ENCODE data around the gene CEP89.

Gene CEP89

GRCh38 chr19:32966750-32967149 is 5.0 kb downstream of the CEP89 start:
- DNase-seq (ENCODE audit: low read depth), result no peak

- no peak for DNase-seq (ENCODE audit: low read depth)
Observed at GRCh38 chr19:32945260-32945659, 26.5 kb downstream of the CEP89 start.

GRCh38 chr19:32941273-32941672 is 30.5 kb downstream of the CEP89 start:
- DNase-seq (ENCODE audit: low read depth), result peak; percentile 10

- no peak for DNase-seq (ENCODE audit: low read depth)
Observed at GRCh38 chr19:32936065-32936464, 35.7 kb downstream of the CEP89 start.

- DNase-seq (ENCODE audit: low read depth), result no peak
Observed at GRCh38 chr19:32935629-32936028, 36.1 kb downstream of the CEP89 start.

GRCh38 chr19:32933571-32933970 is 38.2 kb downstream of the CEP89 start:
- DNase-seq (ENCODE audit: low read depth), result no peak

GRCh38 chr19:32930567-32930966 is 41.2 kb downstream of the CEP89 start:
- no peak for DNase-seq (ENCODE audit: low read depth)

GRCh38 chr19:32928806-32929205 is 43.0 kb downstream of the CEP89 start:
- DNase-seq (ENCODE audit: low read depth), result no peak

- DNase-seq (ENCODE audit: low read depth), result peak; percentile 75
Observed at GRCh38 chr19:32924200-32924599, 47.6 kb downstream of the CEP89 start.

- no peak for DNase-seq (ENCODE audit: low read depth)
Observed at GRCh38 chr19:32921624-32922023, 50.1 kb downstream of the CEP89 start.

GRCh38 chr19:32919365-32919764 is 52.4 kb downstream of the CEP89 start:
- no peak for DNase-seq (ENCODE audit: low read depth)

GRCh38 chr19:32917616-32917996 is 54.2 kb downstream of the CEP89 start:
- DNase-seq (ENCODE audit: low read depth), result no peak

GRCh38 chr19:32916969-32917615 is 54.7 kb downstream of the CEP89 start:
- DNase-seq (ENCODE audit: low read depth), result no peak

GRCh38 chr19:32914879-32915660 is 56.7 kb downstream of the CEP89 start:
- DNase-seq (ENCODE audit: low read depth), result no peak

GRCh38 chr19:32911467-32911866 is 60.3 kb downstream of the CEP89 start:
- DNase-seq (ENCODE audit: low read depth), result no peak

- peak; percentile 29 for DNase-seq (ENCODE audit: low read depth)
Observed at GRCh38 chr19:32910874-32911273, 60.9 kb downstream of the CEP89 start.

- no peak for DNase-seq (ENCODE audit: low read depth)
Observed at GRCh38 chr19:32910094-32910493, 61.7 kb downstream of the CEP89 start.

GRCh38 chr19:32909257-32909656 is 62.5 kb downstream of the CEP89 start:
- peak; percentile 64 for DNase-seq (ENCODE audit: low read depth)

- DNase-seq (ENCODE audit: low read depth), result no peak
Observed at GRCh38 chr19:32908641-32909190, 63.0 kb downstream of the CEP89 start.

GRCh38 chr19:32902448-32902847 is 69.3 kb downstream of the CEP89 start:
- DNase-seq (ENCODE audit: low read depth), result no peak

- DNase-seq (ENCODE audit: low read depth), result no peak
Observed at GRCh38 chr19:32901504-32902161, 70.1 kb downstream of the CEP89 start.

- peak; percentile 33 for DNase-seq (ENCODE audit: low read depth)
Observed at GRCh38 chr19:32896516-32897214, 75.1 kb downstream of the CEP89 start.

All from amniotic epithelial cell (primary cell).